ENCODE results near the gene APBA1. TPM values are rescaled to one million over a fixed set of nuclear protein-coding genes. Genes with fewer than 3 reads are reported as not detected.

Gene APBA1
- total and polyA plus RNA-seq, 9 of the 15 experiments (the other 6 are each of a cell fraction or from before 2014, with no cell fraction given) = 0.01 to 0.02 TPM; not detected in 7

DNA sequence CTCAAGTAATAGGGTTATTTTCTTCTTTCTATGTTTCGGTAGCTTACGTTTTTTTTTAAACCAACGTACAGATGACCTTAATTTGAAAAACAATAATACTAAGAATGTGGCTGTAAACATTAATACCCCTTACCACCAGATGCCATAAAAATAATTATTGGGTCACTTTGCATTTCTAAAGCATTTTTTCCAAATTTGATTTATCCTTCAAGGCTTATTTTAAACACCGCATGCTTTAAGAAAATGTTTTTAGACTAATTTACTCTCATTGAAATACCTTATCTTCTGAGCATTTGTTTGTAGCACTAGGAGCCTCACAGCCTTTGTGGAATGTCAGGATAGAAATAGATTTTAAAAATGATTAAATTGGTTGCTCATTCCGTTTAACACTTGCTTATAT is 5.8 kb upstream of the APBA1 start:
- H3K4me2 ChIP-seq (ENCODE audit: insufficient read depth, low read length) = no peak overlapping the region
- no TSS peak for BruUV-seq (replicated peaks)
- H3K36me3 ChIP-seq (ENCODE audit: control insufficient read depth, insufficient read depth, low read length) = no peaks in the 10 kb centered on the region
- POLR2A ChIA-PET = no interaction called here
- H3K9me1 ChIP-seq (ENCODE audit: control insufficient read depth, insufficient read depth, low read length) = no peaks in the 10 kb centered on the region
- no peaks in the 10 kb centered on the region; a peak in 1 of 5 replicates for H3K27me3 ChIP-seq (ENCODE audit: control insufficient read depth in 2 of 2, insufficient read depth in 2 of 2, low read length in 2 of 2)
- no peak overlapping the region for H3K27ac ChIP-seq (ENCODE audit: extremely low read depth, low read depth, low read length)
- ATAC-seq = no peak
- intact Hi-C loops (cut with micrococcal nuclease) = no loop called here
- no peak overlapping the region for H3K4me3 ChIP-seq
- no peaks in the 10 kb centered on the region for H4K20me1 ChIP-seq (replicated peaks; ENCODE audit: control insufficient read depth, insufficient read depth, low read length)
- H3K79me2 ChIP-seq (ENCODE audit: control insufficient read depth, insufficient read depth, low read length) = no peaks in the 10 kb centered on the region
- no peaks in the 10 kb centered on the region for H3K9me3 ChIP-seq (replicated peaks; ENCODE audit: control insufficient read depth, insufficient read depth, low read depth, low read length)
- in situ Hi-C loops (cut with MboI) = no loop called here
- WGBS (ENCODE audit: insufficient coverage, low coverage, missing lambda C conversion rate) = 9% methylated on average over 5 of the region's 5 CpGs
- no peak for FAIRE-seq
- no peak overlapping the region for H2AFZ ChIP-seq (ENCODE audit: low read depth, low read length)
- peaks cover 0 to 3% of the 10 kb centered on the region in 2 experiments; a peak in 2 of 5 replicates for H3K4me1 ChIP-seq (replicated peaks in 1 of 2; ENCODE audit: control insufficient read depth in 2 of 2, insufficient read depth in 2 of 2, low read length in 2 of 2)
- DNase-seq (ENCODE audit: extremely low read depth in 1 of 4, low spot score in 3 of 4) = no peak
- no peak overlapping the region for H3K9ac ChIP-seq (ENCODE audit: insufficient read depth in 1 of 2, low read depth in 2 of 2, low read length in 2 of 2)
- CTCF ChIA-PET (ENCODE audit: low intra/inter-chr PET ratio) = no interaction called here
- TF ChIP-seq, protein P1, sequence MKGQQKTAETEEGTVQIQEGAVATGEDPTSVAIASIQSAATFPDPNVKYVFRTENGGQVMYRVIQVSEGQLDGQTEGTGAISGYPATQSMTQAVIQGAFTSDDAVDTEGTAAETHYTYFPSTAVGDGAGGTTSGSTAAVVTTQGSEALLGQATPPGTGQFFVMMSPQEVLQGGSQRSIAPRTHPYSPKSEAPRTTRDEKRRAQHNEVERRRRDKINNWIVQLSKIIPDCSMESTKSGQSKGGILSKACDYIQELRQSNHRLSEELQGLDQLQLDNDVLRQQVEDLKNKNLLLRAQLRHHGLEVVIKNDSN (CRISPR knock-in tag; IDR thresholded peaks at IDR 0.05) = no peak
- TF ChIP-seq ZNF174 (CRISPR knock-in tag; IDR thresholded peaks at IDR 0.05) (no peak), IFI16 (CRISPR knock-in tag; IDR thresholded peaks at IDR 0.05) (no peak), ZNF239 (CRISPR knock-in tag; IDR thresholded peaks at IDR 0.05) (no peak), ZNF282 (CRISPR knock-in tag; IDR thresholded peaks at IDR 0.05) (no peak), TGIF2 (CRISPR knock-in tag; IDR thresholded peaks at IDR 0.05) (no peak), RBM22 (IDR thresholded peaks at IDR 0.05; ENCODE audit: low read depth, low read length, poor library complexity, severe bottlenecking) (no peak)
- TF ChIP-seq, protein P2, sequence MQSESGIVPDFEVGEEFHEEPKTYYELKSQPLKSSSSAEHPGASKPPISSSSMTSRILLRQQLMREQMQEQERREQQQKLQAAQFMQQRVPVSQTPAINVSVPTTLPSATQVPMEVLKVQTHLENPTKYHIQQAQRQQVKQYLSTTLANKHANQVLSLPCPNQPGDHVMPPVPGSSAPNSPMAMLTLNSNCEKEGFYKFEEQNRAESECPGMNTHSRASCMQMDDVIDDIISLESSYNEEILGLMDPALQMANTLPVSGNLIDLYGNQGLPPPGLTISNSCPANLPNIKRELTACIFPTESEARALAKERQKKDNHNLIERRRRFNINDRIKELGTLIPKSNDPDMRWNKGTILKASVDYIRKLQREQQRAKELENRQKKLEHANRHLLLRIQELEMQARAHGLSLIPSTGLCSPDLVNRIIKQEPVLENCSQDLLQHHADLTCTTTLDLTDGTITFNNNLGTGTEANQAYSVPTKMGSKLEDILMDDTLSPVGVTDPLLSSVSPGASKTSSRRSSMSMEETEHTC (IDR thresholded peaks at IDR 0.05) = no peak
- TF ChIP-seq, protein P3, sequence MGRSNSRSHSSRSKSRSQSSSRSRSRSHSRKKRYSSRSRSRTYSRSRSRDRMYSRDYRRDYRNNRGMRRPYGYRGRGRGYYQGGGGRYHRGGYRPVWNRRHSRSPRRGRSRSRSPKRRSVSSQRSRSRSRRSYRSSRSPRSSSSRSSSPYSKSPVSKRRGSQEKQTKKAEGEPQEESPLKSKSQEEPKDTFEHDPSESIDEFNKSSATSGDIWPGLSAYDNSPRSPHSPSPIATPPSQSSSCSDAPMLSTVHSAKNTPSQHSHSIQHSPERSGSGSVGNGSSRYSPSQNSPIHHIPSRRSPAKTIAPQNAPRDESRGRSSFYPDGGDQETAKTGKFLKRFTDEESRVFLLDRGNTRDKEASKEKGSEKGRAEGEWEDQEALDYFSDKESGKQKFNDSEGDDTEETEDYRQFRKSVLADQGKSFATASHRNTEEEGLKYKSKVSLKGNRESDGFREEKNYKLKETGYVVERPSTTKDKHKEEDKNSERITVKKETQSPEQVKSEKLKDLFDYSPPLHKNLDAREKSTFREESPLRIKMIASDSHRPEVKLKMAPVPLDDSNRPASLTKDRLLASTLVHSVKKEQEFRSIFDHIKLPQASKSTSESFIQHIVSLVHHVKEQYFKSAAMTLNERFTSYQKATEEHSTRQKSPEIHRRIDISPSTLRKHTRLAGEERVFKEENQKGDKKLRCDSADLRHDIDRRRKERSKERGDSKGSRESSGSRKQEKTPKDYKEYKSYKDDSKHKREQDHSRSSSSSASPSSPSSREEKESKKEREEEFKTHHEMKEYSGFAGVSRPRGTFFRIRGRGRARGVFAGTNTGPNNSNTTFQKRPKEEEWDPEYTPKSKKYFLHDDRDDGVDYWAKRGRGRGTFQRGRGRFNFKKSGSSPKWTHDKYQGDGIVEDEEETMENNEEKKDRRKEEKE (IDR thresholded peaks at IDR 0.05; ENCODE audit: borderline replicate concordance in 1 of 2, control insufficient read depth in 1 of 2, low read depth in 2 of 2, low read length in 1 of 2) = no peak
